ENCODE data around the gene IHH.

GRCh38 chr2:219058541-219059374 lies 2.0 kb downstream of the IHH start:
- TF ChIP-seq POLR2A (IDR thresholded peaks at IDR 0.05) = no peak
- no peak for TF ChIP-seq CTCF (IDR thresholded peaks at IDR 0.05)

Data from esophagus squamous epithelium (tissue), 4 donors.